Neural cell (in vitro differentiated cells): ENCODE results near the gene CRYM.

Experiments used
- CTCF ChIP-seq: fragments of 450-650 bp; IDR thresholded peaks from 2 replicates; pipeline ENCODE4 v1.5.1; 2014; ENCODE audit warnings: antibody characterized with exemption, mild to moderate bottlenecking, moderate library complexity; ENCODE audit not compliant: poor library complexity, severe bottlenecking
- EP300 ChIP-seq: fragments of 450-650 bp; conservative IDR thresholded peaks from 2 replicates; pipeline ENCODE4 v1.6.1; 2014; ENCODE audit warnings: antibody characterized with exemption, mild to moderate bottlenecking, moderate library complexity; ENCODE audit not compliant: poor library complexity, severe bottlenecking
- EZH2 ChIP-seq: fragments of 200-600, 300-800 bp; shearing (Covaris generic), sonication (generic); IDR thresholded peaks from 2 replicates; pipeline ENCODE4 v1.6.1; 2014; ENCODE audit warnings: antibody characterized with exemption, low read length, borderline replicate concordance, mild to moderate bottlenecking; ENCODE audit not compliant: insufficient read depth, poor library complexity, severe bottlenecking
- TAF1 ChIP-seq: IDR thresholded peaks from 2 replicates; pipeline ENCODE4 v1.6.1; 2012; ENCODE audit warnings: low read depth

DNA sequence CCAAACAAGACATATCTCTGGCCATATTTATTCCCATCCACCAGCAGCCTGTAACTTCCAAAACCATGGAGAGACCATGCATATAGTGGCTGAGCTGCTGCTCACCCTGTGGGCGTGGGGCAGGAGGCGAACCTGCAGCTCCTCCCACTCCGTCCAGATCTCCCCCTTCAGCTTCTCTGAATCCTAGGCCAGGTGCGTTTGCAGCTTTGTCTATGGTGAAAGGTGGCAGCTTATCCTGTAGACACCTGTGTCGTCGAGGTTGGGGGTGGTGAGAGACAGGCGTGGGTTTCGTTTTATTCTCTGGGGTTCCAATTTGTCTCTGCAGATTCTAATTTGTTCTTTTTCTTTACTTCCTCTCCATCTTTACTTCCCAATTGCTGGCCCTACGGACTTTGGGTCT is 54.3 kb downstream of the CRYM start:
- no peak for TF ChIP-seq EP300
- no peak for TF ChIP-seq EZH2
- no peak for TF ChIP-seq CTCF
- no peak for TF ChIP-seq TAF1
